ENCODE data around the gene SLC4A2.

Gene SLC4A2

DNA sequence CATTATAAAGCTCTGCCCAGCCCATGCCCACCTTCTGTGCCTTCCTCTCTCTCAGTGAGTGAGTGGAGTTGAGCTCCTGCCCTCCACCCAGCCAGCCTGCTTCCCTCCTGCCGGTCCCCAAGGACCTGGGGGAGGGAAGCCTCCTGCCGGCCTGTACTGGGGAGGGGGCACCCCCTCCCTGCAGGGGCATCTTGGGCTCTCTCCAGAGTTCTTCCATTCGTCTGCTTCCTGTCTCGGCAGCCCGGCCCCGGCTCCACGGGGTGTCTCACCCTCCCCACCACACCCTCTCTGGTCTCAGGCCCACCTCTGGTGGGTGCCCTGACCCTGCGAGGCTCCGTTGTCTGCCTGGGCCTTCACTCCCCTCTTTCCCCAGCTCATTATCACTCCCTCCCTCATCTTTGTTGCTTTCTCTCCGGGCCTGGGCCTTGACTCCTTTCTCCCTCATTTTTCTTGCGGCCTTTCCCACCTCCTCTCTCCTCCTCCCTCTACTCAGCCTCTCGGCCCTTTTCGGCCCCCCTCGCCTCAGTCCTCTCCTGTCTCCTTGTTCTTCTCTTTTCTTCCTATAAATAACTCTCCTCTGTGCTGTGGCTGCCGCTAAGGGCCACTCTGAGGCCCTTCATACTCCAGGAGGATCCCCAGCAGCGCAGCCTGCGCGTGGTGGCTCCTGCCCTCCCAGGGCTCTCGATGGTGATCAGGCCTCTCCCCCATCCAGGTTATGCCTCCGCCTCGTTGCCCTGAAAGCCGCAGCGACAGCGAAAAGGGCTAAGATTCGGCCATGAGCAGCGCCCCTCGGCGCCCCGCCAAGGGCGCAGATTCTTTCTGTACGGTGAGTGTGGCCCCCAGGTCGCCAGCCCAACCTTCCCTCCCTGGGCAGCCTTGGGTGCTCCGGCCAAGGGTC is 2.1 kb downstream of the SLC4A2 start:
- H3K4me3 ChIP-seq (ENCODE audit: low read depth, low read length), result no peak overlapping the region

DNA sequence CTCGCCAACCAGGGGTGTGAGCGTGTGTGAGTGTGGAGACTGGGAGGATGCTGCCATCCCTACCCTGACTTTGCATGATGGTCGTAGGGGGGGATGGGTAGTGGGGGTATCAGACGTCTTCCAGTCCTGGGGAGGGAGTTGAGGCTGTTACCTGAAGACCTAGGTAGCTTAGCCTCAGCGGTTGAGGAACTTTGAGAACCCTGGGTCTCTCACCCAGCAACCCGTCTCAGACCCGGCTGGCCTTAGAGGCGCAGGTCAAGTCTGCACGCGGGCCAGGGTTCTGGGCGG is 2.7 kb downstream of the SLC4A2 start:
- Histone ChIP-seq H3K27me3 (ENCODE audit: insufficient read depth, low read depth, severe bottlenecking) (no peaks in the 10 kb centered on the region), H3K4me3 (ENCODE audit: low read depth, low read length) (no peak overlapping the region), H3K9me3 (ENCODE audit: severe bottlenecking) (no peaks in the 10 kb centered on the region), H3K27ac (peak overlapping the region; percentile 75), H3K36me3 (peaks cover 37% of the 10 kb centered on the region)
- no peak for DNase-seq
- TF ChIP-seq, protein P1, sequence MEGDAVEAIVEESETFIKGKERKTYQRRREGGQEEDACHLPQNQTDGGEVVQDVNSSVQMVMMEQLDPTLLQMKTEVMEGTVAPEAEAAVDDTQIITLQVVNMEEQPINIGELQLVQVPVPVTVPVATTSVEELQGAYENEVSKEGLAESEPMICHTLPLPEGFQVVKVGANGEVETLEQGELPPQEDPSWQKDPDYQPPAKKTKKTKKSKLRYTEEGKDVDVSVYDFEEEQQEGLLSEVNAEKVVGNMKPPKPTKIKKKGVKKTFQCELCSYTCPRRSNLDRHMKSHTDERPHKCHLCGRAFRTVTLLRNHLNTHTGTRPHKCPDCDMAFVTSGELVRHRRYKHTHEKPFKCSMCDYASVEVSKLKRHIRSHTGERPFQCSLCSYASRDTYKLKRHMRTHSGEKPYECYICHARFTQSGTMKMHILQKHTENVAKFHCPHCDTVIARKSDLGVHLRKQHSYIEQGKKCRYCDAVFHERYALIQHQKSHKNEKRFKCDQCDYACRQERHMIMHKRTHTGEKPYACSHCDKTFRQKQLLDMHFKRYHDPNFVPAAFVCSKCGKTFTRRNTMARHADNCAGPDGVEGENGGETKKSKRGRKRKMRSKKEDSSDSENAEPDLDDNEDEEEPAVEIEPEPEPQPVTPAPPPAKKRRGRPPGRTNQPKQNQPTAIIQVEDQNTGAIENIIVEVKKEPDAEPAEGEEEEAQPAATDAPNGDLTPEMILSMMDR (IDR thresholded peaks at IDR 0.05; ENCODE audit: low read depth, low read length), result no peak

More for the DNA sequence above, 2.1 kb downstream of the SLC4A2 start:
- Histone ChIP-seq H3K27ac (peak overlapping the region; percentile 75), H3K27me3 (ENCODE audit: insufficient read depth, low read depth, severe bottlenecking) (no peaks in the 10 kb centered on the region), H3K9me3 (ENCODE audit: severe bottlenecking) (no peaks in the 10 kb centered on the region), H3K36me3 (peaks cover 31% of the 10 kb centered on the region)
- TF ChIP-seq, protein P1 (IDR thresholded peaks at IDR 0.05; ENCODE audit: low read depth, low read length), result no peak
- DNase-seq, result no peak

DNA sequence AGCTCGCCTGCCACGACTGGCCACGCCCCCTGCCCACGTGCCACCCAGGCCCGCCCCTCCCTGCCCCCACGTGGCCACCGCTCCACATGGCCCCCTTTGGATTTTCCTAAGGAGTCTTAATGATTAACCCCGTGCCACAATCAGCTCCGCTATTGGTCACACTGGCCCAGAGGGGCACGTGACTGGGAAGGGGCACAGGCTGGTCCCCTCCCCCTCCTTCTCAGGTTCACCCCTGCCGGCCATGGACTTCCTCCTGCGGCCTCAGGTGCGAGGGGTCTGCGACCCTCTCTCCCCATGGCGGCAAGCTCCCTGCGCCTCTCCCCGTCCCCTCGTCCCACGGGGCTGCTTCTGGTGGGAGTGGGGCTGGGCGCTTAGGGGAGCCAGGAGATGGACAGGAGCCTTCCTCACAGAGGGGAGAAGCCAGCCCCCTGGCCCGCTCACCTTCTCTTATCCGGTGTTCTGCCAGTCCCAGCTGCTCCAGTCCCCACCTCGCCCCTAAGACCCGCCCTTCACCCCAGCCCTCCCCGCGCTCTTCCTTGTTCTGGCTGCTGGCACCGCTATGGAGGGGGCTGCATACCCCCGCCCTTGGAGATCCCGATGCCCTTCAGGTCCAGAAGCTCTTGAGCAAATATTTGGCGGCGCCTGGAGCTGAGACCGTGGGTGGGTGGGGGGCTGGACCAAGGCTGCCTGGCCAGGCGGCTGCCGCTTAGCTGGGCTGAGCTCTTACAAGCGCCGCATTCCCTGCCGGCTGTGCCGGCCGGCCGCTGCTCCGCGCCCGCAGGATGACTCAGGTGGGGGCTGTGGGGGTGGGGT is 3.2 kb downstream of the SLC4A2 start:
- Histone ChIP-seq H3K27me3 (ENCODE audit: insufficient read depth, low read depth, severe bottlenecking) (no peaks in the 10 kb centered on the region), H3K9me3 (ENCODE audit: severe bottlenecking) (no peaks in the 10 kb centered on the region), H3K27ac (peak overlapping the region; percentile 69), H3K36me3 (peaks cover 42% of the 10 kb centered on the region), H3K4me3 (ENCODE audit: low read depth, low read length) (peak overlapping the region; percentile 37)
- DNase-seq, result peak; percentile 90
- TF ChIP-seq, protein P1 (IDR thresholded peaks at IDR 0.05; ENCODE audit: low read depth, low read length), result no peak

DNA sequence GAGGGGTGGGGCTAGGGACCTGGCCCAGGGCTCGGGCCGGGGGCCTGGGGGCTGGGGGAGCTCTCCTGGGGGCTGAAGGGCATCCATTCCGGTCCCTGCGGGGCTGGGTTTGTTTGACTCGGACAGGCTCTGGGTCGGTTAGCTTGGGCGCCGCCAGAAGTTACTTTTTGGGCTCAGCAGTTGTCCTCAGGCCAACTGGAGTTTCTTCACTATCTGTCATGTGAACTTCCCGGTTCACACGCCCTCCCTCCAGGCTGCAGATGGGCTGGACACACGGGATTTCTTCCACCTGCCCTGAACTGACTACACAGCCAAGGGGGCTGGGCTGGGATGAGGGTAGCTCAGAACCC is 3.8 kb downstream of the SLC4A2 start:
- no peaks in the 10 kb centered on the region for H3K27me3 ChIP-seq (ENCODE audit: insufficient read depth, low read depth, severe bottlenecking)
- H3K27ac ChIP-seq, result no peak overlapping the region
- H3K4me3 ChIP-seq (ENCODE audit: low read depth, low read length), result no peak overlapping the region
- no peak for DNase-seq
- TF ChIP-seq, protein P1 (IDR thresholded peaks at IDR 0.05; ENCODE audit: low read depth, low read length), result no peak
- H3K9me3 ChIP-seq (ENCODE audit: severe bottlenecking), result no peaks in the 10 kb centered on the region
- H3K36me3 ChIP-seq, result peaks cover 48% of the 10 kb centered on the region

DNA sequence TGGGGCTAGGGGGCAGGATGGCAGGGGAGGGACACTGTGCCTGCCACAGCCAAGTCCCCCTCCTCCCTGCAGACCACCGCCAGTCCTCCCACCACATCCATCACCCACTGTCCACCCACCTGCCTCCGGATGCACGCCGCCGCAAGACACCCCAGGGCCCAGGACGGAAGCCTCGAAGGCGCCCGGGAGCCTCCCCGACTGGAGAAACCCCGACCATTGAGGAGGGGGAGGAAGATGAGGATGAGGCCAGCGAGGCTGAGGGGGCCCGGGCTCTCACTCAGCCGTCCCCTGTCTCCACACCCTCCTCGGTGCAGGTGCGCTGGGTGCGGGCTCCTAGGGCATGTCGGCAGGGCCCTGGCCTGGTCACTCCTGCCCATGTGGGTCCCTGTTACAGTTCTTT is 5.1 kb downstream of the SLC4A2 start:
- DNase-seq, result no peak
- TF ChIP-seq, protein P1 (IDR thresholded peaks at IDR 0.05; ENCODE audit: low read depth, low read length), result no peak
- peaks cover 56% of the 10 kb centered on the region for H3K36me3 ChIP-seq
- H3K27me3 ChIP-seq (ENCODE audit: insufficient read depth, low read depth, severe bottlenecking), result no peaks in the 10 kb centered on the region
- no peak overlapping the region for H3K27ac ChIP-seq
- no peaks in the 10 kb centered on the region for H3K9me3 ChIP-seq (ENCODE audit: severe bottlenecking)
- no peak overlapping the region for H3K4me3 ChIP-seq (ENCODE audit: low read depth, low read length)
